Activated CD4-positive, alpha-beta T cell treated with anti-CD3 and anti-CD28 coated beads for 48 hours (primary cell): ENCODE measurements around the gene DYNC1H1.

ENCODE experiments used
- DNase-seq: peaks from one replicate; pipeline ENCODE4 v3.0.0-alpha.2; 2020

The DYNC1H1 gene

DNA sequence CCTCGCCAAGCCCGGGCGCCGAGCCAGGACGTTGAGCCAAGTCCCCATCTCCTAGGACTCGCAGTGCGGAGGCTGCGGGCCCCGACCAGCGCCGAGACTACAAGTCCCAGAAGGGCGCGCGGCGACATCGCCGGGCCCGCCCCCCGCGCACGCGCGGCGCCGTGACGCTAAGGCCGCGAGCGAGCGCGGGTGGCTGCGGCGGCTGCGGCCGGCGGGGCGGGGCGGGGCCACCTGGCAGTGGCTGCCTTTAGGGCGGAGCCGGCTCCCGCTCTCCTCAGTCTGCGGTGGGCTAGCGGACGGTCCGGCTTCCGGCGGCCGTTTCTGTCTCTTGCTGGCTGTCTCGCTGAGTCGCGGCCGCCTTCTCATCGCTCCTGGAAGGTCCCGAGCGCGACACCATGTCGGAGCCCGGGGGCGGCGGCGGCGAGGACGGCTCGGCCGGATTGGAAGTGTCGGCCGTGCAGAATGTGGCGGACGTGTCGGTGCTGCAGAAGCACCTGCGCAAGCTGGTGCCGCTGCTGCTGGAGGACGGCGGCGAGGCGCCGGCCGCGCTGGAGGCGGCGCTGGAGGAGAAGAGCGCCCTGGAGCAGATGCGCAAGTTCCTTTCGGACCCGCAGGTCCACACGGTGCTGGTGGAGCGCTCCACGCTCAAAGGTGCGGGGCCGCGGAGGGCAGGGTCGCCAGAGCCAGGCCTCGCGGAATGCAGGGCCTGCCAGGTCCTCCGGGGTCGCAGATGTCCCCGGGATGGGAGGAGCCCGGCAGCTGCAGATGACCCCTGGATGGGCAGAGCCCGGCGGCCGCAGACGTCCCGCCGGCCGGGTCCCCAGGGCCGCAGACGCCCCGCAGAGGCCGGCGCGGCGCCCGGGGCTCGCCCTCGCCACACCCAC, at the start of gene DYNC1H1:
DYNC1H1 (plus strand) TSS at position 277 of the 884 bp plus-strand sequence; CDS start at position 396, 119 bp downstream.
- DNase-seq, result peak; percentile 91

DNA sequence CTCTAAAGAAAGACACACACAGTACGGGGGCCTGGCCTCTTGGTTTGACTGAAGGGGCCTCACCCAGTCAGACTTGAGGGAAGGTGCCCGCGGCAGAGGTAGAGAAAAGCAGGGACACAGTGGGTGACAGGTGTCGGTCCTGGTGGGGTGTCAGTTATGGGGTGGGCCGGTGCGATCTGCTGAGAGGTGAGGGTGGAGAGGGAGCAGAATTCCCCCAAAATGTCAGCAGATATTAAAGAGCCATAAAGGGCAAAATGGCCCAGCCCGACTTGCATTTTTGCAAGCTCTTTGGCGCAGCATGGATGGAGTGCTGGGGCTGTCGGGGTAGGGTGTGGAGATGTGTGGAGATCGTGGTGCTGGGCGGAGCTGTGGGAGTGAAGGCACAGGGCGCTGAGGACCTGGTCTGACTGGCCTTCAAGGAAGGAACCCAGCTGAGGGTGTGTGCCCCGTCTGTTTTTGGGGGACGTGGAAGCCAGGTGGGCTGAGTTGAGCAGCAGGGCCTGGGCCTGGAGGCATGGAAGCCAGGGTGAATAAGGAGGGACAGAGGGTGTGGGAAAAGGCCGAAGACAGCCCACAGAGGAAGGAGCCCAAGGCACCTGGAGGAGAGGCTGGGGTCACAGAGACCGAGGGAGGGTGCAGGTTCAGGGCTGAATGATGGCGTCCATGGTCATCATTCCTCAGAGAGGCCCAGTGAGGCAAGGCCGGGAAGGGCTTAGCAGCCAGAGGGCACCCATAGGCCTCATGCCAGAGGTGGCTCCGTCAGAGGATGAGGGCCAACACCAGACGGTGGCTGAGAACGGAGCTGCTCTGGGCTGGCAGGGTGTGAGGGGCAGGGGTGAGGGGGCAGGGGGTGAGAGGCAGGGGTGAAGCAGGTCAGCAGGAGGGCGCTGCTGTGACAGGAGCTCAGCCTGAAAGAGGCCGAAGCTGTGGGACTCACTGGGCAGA, 48.2 kb upstream of the DYNC1H1 start:
- DNase-seq, result no peak

DNA sequence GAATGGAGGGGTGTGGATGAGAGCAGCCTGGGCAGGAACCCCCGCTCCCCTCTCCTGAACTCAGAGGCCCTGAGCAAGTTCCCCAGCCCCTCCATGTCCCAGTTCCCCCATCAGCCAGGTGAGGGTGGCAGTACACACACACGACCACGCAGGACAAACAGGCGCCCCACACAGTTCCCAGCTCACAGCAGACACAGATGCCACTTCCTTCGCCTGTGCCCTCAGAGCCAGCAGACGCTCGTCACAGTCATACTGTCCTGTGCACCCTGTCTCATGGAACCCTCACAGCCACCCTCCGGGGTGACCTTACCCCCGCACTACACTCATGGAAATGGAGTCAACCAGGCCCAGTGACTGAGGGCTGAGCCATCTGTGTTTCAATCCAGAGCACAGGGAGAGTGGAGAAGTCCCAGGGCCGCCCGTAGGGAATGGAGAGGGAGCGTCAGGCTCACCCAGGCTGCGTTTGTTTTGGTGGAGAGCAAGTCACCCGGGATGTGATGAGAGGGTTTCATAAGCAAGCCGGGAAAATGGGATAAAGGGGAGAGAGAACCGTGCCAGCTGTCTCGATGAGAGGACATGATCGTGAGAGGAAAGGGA, 47.5 kb upstream of the DYNC1H1 start:
- no peak for DNase-seq

DNA sequence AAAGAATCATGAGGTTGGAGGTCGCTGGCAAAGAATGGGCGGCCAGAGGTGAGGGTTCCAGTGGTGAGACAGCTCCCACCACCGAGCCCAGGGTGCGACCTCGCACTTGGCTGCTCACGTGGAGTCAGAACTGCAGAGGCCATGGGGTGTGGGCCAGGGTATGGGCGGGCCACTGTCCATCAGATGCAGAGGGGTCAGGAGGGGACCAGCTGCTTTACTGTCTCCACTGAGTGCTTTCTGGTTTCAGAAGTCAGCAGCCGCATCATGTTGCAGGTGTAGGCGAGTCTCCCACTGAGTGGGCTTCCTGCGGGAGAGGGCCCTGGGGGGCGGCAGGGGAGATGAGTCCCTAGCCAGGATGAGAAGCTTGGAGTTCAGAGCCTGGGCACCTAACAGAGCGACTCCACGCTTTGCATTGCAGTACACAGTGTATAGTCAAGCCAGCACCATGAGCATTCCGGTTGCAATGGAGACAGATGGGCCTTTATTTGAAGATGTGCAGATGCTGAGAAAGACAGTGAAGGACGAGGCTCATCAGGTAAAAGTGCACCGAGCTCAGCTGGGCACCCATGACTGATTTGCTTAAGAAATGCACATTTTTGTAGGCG, 46.9 kb upstream of the DYNC1H1 start:
- DNase-seq, result no peak

DNA sequence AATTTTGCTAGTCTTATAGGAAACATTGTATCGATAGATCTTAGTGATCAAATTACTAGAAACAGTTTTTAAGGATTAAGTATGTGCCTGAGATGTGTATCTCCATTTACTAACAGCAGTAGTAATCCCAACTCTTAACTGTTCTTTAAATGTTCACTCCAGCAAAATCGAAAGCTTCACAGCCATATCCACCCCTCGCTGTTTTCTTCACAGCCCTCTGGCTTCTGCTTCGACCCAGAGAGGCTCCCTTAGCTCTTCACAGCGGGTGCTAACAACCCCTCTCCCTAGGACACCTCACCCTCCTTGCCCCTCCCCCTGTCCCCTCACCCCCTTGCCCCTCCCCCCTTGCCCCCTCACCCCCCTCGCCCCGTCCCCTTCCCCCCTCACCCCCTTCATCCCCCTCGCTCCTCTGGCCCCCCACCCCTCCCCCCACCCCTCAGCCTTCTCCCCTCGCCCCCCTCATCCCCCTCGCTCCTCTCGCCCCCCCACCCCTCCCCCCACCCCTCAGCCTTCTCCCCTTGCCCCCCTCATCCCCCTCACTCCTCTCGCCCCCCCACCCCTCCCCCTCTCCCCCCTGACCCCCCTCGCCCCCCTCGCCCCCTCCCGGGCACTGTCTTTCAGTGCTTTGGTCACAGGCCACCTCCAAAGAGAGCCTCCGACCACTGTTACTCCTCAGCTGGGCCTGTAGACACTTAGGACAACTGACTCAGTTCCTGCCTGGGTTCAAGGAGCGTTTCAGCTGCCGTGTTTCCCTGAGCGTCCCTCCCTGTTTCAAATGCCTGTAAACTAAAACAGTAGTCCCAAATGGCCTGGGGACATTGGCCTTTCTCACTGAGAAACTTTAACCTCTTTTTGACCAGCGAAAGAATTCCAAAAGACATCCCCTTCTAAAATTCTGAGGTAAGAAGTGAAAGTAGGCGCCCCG, 46.0 kb upstream of the DYNC1H1 start:
- DNase-seq, result no peak

DNA sequence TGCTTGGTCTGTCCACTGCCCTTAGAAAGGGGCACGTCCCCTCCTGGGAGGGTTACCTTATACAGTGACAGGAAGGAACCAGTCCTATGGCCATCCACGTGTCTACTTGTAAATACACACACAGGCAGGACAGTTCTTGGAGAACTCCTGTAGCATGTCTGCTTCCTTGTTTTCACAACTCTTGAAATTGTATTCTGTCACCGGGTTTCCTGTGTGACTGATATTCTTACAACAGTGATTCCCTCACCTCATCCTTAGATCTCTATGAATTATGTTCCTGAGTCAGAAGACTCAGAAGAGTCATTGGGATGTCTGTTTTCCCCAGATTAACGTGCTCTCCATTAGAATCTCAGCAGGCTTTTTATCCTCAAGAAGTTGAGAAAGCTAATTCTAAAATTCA, 44.1 kb upstream of the DYNC1H1 start:
- DNase-seq, result no peak

DNA sequence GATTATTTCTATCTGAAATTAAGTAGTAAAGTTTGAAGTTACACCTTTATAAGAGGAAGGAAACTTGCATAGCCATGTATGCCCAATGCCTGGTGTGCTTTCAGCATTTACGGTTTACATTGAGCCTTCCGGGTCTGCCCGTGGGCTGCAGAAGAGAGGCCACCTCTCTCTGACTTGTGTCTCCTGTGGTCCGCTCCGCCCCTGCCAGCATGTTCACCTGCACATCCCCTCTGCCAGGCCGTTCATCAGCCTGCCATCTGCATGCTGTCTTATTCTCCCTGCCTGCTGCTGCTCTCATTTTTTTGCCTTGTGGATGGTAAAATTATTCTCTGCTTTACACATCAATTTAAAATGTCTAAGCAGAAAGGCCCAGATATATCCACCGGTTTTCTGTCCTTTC, 41.5 kb upstream of the DYNC1H1 start:
- DNase-seq, result no peak

DNA sequence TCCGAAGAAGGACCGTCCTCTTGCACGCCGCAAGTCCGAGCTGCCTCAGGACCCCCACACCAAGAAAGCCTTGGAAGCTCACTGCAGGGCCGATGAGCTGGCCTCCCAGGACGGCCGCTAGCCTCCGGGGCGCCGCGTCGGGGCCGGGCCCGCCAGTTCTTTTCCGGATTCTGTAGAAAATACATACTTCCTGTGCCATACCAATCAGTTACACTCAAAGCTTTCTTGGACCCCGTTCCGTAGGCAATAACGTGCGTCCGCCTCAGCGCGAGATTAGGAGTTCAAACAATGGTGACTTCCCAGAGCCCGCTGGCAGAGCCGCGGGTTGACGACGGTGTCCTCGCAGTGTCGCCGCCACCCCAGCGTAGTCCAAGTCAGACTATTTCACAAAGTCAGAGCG, 39.2 kb upstream of the DYNC1H1 start:
- no peak for DNase-seq

DNA sequence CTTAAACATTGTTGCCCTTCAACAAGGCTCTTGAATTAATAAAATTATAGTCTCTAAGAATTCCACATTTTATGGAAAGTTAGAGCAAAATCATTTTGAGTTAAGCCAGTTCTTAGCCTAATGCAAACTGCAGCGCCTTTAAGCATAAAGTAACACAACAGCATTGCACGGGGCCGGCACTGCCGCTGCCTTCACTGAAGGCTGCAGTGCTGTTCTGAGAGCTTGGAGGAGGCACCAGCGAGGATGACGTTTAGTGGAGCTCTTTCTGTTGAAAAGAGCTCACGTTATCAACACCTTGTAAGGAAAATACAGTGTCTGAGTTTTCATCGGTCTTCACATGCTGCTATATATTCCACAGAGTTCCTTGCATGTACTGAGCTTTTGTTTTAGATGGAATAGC, 38.3 kb upstream of the DYNC1H1 start:
- no peak for DNase-seq

DNA sequence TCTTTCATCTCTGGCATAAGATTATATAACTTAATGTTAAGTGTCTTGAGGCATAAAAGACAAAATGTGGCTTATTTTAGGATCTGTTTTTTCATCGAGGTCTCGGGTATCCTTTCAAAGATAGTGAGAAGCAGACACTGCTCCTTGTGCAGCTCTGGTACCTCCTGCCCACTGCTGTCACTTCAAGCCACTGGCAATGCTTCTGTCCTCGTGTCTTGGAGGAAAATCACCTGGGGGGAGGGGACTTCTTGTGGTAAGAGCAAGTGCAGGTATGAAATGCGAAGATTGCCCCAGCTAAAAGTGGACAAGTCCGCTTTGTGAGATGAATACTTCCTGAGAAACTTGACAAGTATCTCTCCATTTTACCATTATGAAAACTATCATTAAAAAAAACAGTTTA, 37.8 kb upstream of the DYNC1H1 start:
- no peak for DNase-seq

DNA sequence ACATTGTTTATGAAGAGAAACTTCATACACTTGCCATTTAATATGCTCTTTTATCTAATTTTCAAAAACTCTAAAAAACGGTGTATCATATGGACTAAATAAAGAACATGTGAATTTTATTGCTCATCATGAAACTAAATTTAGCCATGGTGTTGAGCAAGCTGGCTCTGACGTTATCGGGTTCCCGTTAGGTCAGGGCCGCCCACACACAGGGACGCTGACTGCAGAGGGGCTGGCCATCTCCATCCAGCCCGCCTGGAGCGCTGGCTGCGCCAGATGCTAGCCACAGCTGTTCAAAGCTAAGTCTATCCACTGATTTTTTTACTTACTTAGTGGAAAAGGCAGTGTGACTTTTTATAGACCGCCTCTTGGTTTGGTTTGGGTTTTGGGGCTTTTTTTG, 36.5 kb upstream of the DYNC1H1 start:
- DNase-seq, result peak; percentile 27

DNA sequence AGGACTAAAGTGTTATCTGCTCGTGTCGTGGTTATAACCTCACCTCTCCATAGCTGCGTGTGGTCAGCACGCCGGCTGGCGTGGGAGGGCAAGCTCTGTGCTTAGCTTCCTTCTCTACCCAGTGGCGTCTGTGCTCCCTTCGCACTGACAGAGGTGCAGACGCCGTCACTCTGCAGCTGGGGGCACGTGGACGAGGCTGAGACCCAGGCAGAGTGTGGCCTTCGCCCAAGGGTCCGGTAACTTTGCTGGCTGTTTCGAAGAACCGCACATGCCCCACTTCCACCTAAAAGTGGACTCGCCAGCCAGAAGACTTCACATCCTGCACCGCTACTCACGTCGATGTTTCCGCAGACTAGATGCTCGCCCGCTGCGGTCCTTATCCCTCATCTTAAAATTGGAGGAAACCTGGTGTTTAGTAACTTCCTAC, 35.9 kb upstream of the DYNC1H1 start:
- no peak for DNase-seq

DNA sequence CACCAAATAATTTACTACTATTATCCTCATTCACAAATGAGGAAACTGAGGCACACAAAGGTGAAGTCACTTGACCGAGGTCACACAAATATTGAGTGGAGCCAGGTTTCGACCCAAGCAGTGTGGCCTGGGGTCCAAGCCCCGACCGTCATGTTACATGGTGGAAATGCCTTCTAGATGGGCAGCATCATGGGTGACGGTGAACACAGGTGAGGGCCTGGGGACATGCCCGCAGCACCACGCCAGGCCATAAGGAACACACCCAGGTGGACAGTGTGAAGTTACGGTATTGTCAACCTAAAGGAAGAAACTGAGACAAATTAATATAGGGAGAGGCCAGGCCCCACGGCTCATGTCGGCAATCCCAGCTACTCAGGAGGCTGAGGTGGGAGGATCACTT, 35.3 kb upstream of the DYNC1H1 start:
- no peak for DNase-seq

DNA sequence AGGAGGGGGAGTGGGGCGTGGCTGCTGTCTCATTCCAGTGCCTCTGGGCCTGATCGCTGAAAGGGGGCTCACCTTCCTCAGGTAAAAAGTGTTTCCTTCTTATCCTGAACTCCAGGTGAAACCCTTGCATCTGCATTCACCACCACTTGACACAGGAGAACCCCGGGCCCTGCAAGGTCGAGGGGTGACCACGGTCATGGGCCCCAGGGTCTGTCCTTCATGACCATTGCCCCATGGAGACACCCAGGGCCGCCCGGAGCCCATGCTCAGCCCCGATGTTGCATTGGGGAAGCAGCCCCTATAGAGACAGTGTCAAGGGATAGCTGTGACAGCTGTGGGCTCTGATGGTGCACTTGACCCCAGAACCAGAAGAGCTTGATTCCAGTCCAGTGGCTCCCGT, 34.4 kb upstream of the DYNC1H1 start:
- no peak for DNase-seq

DNA sequence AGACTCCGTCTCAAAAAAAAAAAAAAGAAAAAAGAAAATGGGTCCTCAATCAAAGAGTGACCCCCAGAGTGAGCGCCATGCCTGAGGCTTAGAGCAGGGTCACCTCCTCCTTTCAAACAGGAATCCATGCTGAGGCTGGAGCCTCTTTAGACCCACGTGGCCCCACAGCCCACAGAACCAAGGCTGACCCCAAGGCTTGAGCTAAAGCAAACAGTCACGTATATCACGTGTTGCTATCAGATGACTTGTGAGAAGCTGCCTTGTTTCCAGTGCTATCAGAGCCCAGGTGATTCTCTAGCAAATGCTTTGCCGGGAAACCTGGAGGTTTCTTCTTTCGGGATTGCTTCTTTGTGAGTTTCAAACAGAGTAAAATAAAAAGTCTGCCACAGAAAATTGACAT, 31.7 kb upstream of the DYNC1H1 start:
- DNase-seq, result no peak

DNA sequence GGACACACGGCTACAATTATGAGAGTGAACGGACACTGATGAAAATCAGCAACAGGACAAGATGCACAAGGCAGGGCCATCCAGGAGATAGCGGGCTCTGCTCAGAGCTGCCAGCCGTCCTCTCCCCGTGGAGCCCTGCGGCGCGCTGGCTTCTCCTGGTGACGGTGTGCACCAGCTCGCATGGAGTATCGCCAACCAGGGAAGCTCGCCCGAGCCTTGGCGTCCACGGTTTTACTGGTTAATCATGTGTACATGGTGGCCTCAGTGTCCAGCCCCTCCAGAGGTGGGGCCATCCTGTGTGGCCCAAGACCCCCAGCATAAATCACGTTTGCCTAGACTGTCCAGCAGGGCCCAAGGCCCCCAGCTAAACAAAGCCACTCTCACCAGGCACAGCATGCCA, 31.2 kb upstream of the DYNC1H1 start:
- DNase-seq, result no peak

DNA sequence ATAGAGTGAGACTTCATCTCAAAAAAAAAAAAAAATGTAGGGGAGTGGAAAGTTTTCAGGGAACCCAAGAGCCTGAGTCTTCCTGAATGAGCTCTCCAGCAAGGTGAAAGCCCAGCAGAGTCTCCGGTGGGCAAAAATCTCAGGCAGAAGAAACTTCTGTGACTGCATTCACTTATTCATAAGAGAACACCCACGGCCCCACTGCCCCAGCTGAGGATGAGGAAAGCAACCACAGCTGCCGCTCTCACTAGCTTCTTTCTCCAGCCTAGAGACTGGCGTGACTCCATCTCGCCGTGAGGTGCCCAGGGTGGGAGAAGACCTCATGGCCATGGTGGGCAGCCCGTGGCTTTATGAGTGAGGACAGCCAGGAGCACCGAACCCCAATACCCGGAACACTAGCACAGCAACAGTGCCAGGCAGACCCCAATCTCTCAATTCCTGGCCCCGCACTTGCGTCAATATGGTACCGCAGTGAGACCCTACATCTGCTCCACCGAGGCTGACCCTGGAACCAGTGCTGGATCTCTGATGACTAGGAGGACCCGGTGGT, 29.7 kb upstream of the DYNC1H1 start:
- DNase-seq, result no peak

DNA sequence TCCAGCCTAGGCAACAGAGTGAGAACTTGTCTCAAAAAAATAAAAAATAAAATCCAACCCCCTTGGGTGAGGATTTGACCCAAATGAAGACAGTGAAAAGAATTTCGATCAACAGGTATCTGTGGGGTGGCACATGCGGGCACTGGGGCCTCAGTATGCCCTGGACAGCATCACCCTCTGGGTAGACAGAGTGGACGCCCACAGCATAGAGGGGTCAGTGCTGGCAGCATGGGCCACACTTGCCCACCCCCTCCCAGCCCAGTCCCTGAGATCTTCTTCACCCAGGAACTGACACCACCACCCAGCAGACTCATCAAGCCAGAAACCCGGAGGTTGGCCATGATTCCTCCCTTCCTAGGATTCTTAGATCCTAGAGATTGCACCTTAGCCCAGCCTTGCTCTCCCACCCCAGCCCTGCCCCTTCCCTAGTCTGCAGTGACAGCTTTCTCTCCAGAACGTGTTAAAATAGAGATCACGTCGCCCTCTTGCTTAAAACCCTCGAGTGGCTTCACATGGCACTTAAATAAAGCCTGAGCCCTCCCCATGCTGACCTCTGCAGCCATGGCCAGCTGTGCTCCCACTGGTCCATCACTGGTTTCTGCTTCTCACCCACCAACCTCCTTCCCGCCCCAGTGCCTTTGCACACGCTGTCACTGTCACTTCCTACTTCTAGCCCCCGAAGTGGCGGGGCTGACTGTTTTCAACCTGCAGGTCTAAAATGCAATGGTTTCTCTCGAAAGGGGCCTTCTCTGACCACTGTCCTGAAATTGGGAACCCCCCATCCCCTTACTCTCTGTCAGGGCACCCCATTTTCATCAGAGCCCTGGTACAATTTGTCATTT, 26.2 kb upstream of the DYNC1H1 start:
- no peak for DNase-seq

DNA sequence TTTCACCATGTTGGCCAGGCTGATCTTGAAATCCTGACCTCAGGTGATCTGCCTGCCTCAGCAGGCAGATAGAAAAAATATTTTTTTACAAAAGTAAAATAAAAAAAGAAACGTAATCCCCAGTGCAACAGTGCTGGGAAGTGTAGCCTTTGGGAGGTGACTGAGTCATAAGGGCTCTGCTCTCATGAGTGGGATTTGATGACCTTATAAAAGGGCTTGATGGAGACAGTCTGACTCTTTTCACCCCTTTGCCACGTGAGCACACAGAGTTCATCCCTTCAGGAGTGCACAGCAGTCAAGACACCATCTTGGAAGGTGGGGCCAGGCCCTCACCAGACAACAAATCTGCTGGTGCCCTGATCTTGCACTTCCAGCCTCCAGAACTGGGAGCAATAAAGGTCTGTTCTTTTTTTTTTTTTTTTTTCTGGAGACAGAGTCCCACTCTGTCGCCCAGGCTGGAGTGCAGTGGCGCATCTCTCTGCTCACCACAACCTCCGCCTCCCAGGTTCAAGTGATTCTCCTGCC, 24.7 kb upstream of the DYNC1H1 start:
- no peak for DNase-seq

DNA sequence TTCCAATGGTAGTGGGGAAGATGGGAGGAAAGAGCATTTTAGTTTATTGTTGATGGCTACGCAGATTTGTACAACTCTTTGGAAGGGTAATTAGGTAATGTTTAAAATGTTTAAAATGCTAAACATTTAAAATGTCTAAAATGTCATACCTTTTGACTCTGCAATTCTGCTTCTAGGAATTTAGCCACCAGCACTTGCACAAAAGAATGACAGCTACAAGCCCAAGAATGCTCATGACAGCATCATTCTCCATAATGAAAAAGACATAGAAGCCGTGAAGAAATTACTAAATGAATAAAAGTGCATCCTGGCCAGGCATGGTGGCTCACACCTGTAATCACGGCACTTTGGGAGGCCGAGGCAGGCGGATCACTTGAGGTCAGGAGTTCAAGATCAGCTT, 19.9 kb upstream of the DYNC1H1 start:
- no peak for DNase-seq
